C4-2B (cell line): ENCODE measurements around the gene IL10RA.

Experiments
- CTCF ChIP-seq: fragments of 450-650 bp; conservative IDR thresholded peaks from 2 replicates; pipeline ENCODE4 v1.5.1; 2017; ENCODE audit warnings: mild to moderate bottlenecking
- ZFX ChIP-seq: fragments of 450-650 bp; IDR thresholded peaks from 2 replicates; pipeline ENCODE4 v1.6.1; 2017

GRCh38 chr11:117973503-117973860 lies 12.7 kb upstream of the IL10RA start:
- no peak for TF ChIP-seq CTCF
- TF ChIP-seq ZFX, result no peak
